A673 (cell line): ENCODE data around the gene LCMT1.

Experiments
- EZH2 ChIP-seq: fragments of 200-600 bp; sonication (generic); IDR thresholded peaks from 2 replicates; pipeline ENCODE4 v1.6.1; 2017; ENCODE audit warnings: borderline replicate concordance, low read depth, mild to moderate bottlenecking, mixed read lengths, antibody characterized with exemption, low read length; ENCODE audit not compliant: poor library complexity, severe bottlenecking
- TF ChIP-seq, protein P1 (sequence below): fragments of 300-800, 200-600 bp; sonication (generic); conservative IDR thresholded peaks from 2 replicates; pipeline ENCODE4 v1.5.1; 2017; ENCODE audit warnings: low read depth, mild to moderate bottlenecking, antibody characterized with exemption, low read length, moderate library complexity, mixed read lengths

DNA sequence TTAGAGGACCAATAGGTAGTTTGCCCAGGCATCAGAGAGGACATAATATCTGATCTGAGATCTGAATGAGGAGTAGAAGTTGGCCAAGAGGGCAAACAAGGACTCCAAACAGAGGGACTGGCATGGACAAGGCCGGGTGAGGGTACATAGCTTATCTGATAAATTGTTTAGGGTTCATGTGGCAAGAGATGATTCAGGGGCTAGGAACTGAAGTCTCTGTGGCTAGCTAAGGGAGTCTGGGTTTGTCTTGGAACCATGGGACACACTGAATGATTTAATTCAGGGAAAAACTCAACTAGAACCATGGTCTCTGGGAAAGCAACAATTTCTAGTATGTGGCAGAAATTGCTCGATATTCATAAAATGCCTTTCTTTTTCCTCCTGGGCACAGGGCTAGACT, 101.1 kb downstream of the LCMT1 start:
- no peak for TF ChIP-seq EZH2
- TF ChIP-seq, protein P1, sequence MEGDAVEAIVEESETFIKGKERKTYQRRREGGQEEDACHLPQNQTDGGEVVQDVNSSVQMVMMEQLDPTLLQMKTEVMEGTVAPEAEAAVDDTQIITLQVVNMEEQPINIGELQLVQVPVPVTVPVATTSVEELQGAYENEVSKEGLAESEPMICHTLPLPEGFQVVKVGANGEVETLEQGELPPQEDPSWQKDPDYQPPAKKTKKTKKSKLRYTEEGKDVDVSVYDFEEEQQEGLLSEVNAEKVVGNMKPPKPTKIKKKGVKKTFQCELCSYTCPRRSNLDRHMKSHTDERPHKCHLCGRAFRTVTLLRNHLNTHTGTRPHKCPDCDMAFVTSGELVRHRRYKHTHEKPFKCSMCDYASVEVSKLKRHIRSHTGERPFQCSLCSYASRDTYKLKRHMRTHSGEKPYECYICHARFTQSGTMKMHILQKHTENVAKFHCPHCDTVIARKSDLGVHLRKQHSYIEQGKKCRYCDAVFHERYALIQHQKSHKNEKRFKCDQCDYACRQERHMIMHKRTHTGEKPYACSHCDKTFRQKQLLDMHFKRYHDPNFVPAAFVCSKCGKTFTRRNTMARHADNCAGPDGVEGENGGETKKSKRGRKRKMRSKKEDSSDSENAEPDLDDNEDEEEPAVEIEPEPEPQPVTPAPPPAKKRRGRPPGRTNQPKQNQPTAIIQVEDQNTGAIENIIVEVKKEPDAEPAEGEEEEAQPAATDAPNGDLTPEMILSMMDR, result no peak
